ENCODE measurements around the gene CTSF. TPM values are rescaled to one million over a fixed set of nuclear protein-coding genes. Genes with fewer than 3 reads are reported as not detected.

Gene CTSF
- total RNA-seq, 1 experiment from 2014 or later, result 28.7 TPM

GRCh38 chr11:66548774-66549630, 19.4 kb downstream of the CTSF start:
- Histone ChIP-seq H3K4me1 (ENCODE audit: control insufficient read depth, insufficient read depth, low read length) (peaks cover 9% of the 10 kb centered on the region), H3K27me3 (ENCODE audit: control insufficient read depth, insufficient read depth, low read length) (no peaks in the 10 kb centered on the region), H3K4me3 (ENCODE audit: low read depth in 2 of 2, low read length in 2 of 2) (no peak overlapping the region), H3K36me3 (ENCODE audit: control insufficient read depth, insufficient read depth, low read length) (no peaks in the 10 kb centered on the region), H3K27ac (ENCODE audit: low read length) (no peak overlapping the region), H3K9me3 (ENCODE audit: control insufficient read depth, insufficient read depth, low read depth, low read length) (no peaks in the 10 kb centered on the region)
- TF ChIP-seq, protein P1, sequence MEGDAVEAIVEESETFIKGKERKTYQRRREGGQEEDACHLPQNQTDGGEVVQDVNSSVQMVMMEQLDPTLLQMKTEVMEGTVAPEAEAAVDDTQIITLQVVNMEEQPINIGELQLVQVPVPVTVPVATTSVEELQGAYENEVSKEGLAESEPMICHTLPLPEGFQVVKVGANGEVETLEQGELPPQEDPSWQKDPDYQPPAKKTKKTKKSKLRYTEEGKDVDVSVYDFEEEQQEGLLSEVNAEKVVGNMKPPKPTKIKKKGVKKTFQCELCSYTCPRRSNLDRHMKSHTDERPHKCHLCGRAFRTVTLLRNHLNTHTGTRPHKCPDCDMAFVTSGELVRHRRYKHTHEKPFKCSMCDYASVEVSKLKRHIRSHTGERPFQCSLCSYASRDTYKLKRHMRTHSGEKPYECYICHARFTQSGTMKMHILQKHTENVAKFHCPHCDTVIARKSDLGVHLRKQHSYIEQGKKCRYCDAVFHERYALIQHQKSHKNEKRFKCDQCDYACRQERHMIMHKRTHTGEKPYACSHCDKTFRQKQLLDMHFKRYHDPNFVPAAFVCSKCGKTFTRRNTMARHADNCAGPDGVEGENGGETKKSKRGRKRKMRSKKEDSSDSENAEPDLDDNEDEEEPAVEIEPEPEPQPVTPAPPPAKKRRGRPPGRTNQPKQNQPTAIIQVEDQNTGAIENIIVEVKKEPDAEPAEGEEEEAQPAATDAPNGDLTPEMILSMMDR (IDR thresholded peaks at IDR 0.05), result no peak
- TF ChIP-seq POLR2AphosphoS5 (IDR thresholded peaks at IDR 0.05; ENCODE audit: low read depth, low read length) (no peak), TCF7L2 (IDR thresholded peaks at IDR 0.05; ENCODE audit: low read depth, low read length) (no peak), SIN3A (IDR thresholded peaks at IDR 0.05; ENCODE audit: borderline replicate concordance, insufficient read depth, low read depth, low read length) (no peak), REST (IDR thresholded peaks at IDR 0.05; ENCODE audit: insufficient read depth in 1 of 2, low read depth in 2 of 2, low read length in 1 of 2) (no peak)
- POLR2A ChIA-PET, result interaction anchor here (0.6 kb wide), 1 partner anchor 59 kb away, joined by 9 read pairs; no protein-coding TSS in a partner anchor
- CTCF ChIA-PET, result no interaction called here
- in situ Hi-C loops (cut with HindIII; ENCODE audit: low pct_unique_long_range_greater_than_20kb, low sequenced_read_pairs) (no loop called here), intact Hi-C loops (cut with micrococcal nuclease; ENCODE audit: unreplicated experiment) (no loop called here)
- BruUV-seq (replicated peaks), result no TSS peak
- DNase-seq (ENCODE audit: low read depth, low spot score) (no peak), ATAC-seq (no peak)

- DNase-seq (ENCODE audit: low read depth, low spot score) (no peak), ATAC-seq (no peak)
- POLR2A ChIA-PET, result no interaction called here
- intact Hi-C loops (cut with micrococcal nuclease; ENCODE audit: unreplicated experiment) (no loop called here), in situ Hi-C loops (cut with HindIII; ENCODE audit: low pct_unique_long_range_greater_than_20kb, low sequenced_read_pairs) (no loop called here)
- CTCF ChIA-PET, result no interaction called here
- H3K9me3 ChIP-seq (ENCODE audit: control insufficient read depth, insufficient read depth, low read depth, low read length), result no peaks in the 10 kb centered on the region
- TF ChIP-seq SIN3A (IDR thresholded peaks at IDR 0.05; ENCODE audit: borderline replicate concordance, insufficient read depth, low read depth, low read length), result no peak
- TF ChIP-seq, protein P1 (IDR thresholded peaks at IDR 0.05), result no peak
- no peak for TF ChIP-seq TCF7L2 (IDR thresholded peaks at IDR 0.05; ENCODE audit: low read depth, low read length)
- no peak for TF ChIP-seq POLR2AphosphoS5 (IDR thresholded peaks at IDR 0.05; ENCODE audit: low read depth, low read length)
- TF ChIP-seq REST (IDR thresholded peaks at IDR 0.05; ENCODE audit: insufficient read depth in 1 of 2, low read depth in 2 of 2, low read length in 1 of 2), result no peak
- BruUV-seq (replicated peaks), result no TSS peak
- H3K4me3 ChIP-seq (ENCODE audit: low read depth in 2 of 2, low read length in 2 of 2), result no peak overlapping the region
- H3K36me3 ChIP-seq (ENCODE audit: control insufficient read depth, insufficient read depth, low read length), result no peaks in the 10 kb centered on the region
- no peak overlapping the region for H3K27ac ChIP-seq (ENCODE audit: low read length)
- H3K27me3 ChIP-seq (ENCODE audit: control insufficient read depth, insufficient read depth, low read length), result no peaks in the 10 kb centered on the region
- peaks cover 9% of the 10 kb centered on the region for H3K4me1 ChIP-seq (ENCODE audit: control insufficient read depth, insufficient read depth, low read length)
Observed at GRCh38 chr11:66548041-66548440, 20.4 kb downstream of the CTSF start.

Data from Panc1 (cell line).